ENCODE results near the gene EHD4.

The EHD4 gene

DNA sequence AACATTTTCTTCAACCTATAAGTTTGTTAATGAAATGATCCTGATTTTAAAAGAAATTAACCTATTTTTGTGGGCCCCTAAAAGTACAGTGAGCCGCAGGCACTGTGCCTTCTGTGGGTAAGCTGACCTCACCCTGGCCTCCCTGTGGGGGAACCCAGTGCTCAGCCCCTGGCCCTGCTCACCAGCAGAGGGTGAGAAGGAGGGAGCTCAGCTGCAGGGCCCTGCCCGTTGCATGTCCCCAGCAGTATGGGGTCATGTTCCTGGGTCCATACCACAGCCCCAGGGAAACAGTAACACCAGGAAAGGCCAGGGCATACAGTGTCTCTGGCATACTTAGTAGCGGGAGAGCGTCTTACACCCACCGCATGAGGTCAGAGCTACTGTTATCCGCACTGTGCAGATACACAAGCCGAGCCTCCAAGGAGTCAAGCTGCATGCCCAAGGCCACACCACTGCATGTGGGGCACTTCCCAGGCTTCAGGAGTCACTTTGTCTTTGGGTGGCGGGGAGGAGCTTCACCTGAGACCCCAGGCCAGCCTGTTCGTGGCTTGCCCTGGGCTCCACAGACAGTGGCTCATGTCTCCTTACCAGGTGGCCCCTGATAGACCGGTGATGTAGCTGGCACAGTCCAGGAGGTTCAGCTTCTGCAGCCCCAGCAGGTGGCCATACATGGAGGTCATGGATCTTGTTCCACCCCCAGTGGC is 22.6 kb upstream of the EHD4 start:
- no peak for DNase-seq

DNA sequence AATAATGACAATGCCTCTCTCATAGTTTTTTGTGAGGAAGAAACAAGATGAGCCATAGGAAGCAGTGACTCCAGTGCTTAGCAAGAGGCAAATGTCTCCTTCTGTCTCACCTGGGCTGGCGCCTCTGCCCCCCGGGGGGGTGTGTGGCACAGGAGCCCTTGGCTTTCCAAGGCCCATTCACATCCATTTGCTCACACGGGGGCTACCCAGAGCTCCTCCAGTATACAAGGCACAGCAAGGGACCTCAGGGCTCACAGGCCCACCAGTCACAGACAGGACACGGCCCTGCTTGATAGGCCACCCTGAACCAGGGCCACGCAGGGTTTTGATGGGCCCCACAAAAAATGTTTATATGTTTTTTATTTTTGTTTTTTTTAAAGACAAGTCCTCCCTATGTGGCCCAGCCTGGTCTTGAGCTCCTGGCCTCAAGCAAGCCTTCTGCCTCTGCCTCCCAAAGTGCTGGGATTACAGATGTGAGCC is 21.9 kb upstream of the EHD4 start:
- DNase-seq, result no peak

DNA sequence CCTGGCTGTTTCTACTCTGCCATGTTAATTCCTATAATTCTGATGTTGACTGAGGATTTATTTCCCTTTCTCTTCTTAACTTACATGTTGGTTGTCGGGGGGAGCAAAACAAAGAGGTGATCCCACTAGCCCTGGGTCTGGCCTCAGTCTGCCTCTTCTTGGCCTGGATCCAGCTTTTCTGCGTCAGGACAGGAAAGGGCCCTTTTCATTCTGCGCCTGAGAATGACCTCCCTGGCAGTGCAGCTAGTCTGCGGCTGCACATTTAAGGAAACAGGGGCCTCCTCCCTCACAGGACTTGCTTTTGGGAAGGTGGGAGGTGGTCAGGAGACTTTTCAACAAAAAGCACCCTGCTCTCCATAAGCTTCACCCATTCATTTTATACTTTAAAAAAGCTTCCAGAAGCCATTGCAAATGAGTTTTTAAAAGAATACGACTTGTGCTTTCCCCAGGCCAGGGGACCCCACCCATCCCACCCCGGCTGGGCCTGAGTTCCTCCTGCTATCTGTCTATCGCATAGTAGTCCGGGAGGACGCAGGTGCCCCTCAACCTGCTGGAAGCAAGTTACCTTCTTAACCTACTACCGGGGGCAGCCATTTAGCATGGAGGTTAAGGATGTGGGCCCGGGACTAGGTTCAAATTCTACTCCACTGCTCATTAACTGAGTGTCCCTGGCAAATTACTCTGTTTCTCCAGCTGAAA is 21.3 kb upstream of the EHD4 start:
- DNase-seq, result no peak

DNA sequence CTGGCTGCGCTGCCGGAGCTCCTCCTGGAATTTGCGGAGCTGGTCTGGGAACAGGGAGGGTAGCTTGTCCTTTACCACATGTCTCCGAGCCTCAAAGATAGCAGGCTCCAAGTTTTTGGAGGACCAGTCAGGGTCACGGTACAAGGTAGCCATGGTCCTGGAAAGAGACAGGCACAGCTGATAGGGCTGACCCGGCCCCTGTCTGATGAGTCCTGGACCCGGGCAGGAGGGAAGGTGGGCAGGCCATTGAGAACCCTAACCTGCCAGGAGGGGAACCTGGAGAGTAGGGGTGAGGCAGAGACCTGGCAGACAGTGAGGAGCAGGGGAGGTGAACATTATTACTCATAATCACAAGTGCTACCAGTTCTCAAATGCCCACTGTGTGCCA is 20.4 kb upstream of the EHD4 start:
- no peak for DNase-seq

DNA sequence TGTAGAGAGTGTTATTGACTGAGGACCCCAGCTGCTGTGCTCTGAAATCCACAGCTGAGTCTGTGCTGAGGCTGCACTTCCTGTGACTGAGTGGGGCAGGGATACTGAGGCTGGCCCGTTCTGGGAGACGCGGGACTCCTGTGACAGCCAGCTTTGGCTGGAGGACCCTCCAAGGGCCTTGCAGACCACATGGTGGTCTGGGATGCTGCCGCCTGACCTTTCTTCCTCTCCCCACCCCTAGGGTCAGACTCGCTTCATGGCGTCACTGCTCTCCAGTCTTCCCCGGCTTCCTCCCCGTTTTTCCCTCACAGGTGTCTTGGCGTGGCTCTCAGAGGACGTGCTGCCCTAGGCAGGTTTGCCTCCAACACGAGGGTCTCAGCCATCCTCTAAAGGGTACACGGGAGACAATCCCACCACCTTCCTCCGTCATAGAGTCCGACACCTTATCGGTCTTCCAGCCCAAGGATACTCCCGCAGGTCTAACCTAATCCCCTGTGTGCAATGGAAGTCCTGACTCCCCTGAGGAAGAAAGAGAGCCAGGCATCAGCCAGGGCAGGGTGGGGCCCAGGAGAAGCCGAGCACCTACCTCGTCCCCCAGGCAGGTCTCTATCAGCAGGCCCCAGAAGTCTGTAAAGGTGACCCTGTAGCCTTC is 19.9 kb upstream of the EHD4 start:
- no peak for DNase-seq

DNA sequence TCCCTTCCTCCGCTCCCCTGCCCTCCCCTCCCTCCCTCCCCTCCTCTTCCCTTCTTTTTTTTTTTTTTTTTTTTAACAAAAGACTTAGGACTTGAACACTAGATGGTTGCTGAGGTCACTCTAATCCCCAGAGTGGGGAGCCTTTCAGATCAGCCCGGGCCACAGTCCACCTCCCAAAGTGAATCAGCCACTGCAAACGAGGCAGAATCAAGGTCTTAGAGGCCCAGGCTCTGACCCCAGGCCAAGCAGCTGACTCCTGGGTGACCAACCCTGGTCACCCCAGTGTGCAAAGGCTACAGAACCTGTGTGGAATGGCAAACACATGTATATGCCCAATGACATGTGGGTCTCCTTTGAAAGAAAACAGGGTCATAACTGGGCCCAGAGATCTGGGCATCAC is 18.3 kb upstream of the EHD4 start:
- no peak for DNase-seq

DNA sequence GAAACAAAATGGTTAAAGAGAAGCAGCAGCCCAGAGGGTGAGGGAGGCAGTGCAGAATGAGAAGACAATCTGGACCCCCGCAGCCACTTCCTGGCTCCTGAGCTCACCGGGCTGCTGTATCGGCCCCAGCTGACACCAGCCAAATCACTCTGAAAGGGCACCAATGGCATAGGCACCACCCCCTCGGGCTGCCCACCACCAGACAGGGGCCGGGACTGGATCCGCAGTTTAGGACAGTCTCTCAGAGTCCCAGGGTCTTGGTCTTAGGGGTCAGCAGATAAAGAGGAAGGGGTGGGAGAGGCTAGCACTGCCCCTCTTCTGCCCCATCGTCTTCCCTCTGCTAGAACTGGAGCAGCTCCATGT is 17.9 kb upstream of the EHD4 start:
- no peak for DNase-seq

DNA sequence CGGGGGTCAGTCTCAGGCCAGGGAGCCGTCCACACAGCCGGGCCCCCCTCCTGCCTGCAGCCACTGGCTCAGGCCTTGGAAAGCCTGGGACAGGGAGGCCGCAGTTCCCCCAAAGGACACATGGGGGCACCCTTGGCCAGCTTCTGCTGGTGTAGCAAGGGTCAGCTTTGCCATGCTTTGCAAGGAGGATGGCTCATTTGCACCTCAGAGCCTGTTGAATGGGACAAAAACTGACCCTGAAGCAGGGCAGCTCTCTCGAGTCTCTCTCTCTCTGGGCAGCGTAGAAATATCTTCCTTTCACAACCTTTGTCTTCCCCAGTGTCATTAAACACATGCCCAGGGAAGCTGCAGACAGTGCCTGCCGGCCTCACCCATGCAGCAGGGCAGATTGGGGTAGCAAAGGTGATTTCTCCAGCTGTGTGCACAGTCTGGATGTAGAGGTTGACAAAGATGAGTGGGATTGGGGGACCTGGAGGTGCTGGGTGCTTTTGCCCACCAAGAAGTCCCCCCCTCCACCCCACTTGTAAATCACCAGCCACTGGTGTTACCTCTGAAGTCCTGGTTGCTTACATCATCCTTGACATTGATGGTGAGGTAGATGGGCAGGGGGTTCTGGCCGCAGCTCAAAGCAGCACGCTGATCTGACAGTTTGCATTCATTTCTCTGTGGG is 17.4 kb upstream of the EHD4 start:
- DNase-seq, result peak; percentile 88

DNA sequence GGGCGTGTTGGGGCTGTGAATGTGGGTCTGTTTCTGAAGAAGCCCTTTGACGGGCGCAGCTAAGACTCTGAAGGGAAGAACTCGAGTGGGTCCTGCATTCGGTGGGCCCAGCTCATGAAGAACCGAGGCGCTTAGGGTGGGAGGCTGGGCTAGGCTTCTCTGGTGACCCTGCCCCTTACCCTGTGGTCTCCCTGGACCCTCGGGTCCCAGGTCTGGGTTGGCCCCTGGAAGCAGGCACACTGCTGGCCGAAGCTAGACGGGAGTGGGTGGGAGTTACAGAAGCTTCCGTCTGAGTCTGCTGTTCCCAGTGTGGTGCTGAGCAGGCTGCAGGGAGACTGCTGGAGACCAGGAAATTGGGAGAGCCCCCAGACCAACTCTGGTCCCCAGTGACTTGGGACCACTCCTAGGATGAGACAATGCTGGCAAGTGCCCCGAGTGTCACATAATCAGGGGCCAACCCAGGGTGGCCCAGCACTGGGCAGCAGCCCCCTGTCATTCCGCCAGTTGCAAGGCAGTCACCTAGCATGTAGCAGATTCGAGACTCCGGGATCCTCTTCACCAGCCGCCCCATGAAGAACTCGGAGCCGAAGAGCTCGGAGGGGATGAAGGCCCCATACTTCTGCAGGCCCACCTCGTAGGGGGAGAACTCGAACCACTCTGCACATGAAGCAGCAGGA is 16.7 kb upstream of the EHD4 start:
- DNase-seq, result no peak

DNA sequence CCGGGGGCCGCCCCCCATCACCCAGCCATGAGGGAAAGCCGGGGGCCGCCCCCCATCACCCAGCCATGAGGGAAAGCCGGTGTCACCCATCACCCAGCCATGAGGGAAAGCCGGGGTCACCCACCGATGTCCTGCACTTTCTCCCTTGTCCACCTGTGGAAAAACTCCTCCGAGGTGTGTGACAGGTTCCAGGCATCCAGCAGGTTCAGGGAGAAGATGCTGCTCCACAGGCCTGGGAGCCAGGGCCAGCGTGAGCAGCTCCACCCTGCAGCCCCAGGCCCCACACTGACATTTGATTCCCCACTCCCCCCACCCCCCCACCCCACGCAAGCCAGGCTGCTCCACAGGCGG is 15.5 kb upstream of the EHD4 start:
- DNase-seq, result no peak

DNA sequence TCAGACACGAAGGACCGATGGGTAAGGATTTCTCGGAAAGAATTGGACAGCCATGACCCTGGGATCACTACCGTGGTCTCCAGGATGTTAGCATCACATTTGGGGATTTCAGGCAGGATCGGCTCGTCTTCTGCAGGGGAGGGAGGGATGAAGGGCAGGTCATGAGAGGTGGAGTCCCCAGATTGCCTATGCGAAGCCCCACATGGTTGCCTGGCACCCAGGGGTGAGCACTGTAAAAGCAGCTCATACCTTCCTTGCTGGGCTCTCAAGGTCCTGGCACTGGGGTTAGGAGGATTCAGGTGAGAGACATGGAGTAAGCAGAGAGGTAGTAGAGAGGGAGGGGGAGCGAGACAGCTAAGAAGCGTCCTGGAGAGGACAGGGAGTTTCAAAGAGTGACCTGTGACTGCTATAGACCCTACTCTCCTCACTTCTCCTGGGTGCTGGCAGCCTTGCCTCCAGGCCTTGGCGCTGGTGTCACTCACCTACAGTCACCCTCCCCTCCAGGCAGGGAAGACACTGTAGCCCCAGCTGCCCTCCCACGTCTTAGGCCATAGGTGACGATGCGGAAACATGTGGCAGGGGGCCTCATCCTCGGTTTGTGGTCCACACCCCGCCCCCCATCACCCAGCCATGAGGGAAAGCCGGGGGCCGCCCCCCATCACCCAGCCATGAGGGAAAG is 15.0 kb upstream of the EHD4 start:
- no peak for DNase-seq

DNA sequence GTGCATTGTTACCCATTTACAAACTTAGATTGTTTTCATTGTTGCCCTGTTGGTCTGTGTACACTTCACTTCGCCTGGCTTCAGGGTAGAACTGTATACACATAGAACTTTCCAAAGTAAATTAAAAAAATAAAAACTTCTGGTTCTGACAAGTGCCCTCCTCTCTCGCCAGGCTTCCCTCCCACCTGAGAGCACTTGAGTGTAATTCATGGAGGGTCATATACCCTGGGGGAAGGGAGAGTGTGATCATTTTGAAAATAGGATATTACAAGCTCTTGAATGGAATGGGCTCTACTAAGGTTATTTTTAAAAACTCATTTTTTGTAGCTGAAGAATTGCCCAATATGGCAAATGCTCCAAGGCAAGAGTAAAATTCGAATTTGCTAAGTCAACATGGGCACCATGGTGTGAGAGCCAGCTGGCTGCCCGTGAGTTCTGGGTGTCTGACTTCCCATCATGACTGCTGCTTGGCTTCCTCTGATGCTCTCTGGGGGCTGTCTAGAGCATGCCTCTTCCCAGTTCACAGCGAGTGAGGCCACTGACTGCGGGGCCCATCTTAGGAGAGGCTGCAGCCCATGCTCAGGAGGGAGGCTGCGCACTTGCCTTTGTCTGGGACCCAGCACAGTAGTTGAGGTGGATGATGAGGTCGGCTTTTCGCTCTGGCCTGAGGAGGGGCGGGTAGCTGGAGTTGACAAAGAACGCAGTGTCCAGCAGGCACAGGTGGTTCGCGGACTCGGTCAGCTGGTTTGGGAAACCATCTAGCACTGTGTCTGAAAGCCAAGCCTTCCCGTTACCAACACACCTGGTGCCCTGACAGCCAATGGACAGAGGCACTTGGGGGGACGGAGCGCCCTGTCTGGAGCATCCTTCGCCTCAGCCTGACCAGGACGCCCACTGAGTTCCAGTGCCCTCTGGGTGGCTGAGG is 13.1 kb upstream of the EHD4 start:
- no peak for DNase-seq

DNA sequence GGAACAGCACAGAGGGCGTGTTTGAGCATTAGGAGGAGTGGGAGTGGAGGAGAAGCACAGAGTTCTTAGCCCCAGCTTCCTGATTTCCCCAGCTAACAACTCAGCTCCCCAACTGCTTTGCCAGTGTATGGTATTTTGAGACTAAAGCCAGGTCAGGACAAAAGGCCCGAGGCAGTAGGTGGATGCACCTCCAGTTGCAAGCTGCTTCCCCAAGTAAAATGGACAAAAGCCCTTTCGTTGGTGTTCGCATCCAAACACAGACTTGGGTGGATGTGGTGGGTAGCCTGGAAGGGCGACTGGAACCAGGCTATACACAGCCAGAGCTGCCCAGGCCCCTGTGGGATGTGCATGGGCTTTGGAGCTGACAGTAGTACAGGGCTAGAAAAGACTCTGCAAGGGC is 12.3 kb upstream of the EHD4 start:
- DNase-seq, result no peak

DNA sequence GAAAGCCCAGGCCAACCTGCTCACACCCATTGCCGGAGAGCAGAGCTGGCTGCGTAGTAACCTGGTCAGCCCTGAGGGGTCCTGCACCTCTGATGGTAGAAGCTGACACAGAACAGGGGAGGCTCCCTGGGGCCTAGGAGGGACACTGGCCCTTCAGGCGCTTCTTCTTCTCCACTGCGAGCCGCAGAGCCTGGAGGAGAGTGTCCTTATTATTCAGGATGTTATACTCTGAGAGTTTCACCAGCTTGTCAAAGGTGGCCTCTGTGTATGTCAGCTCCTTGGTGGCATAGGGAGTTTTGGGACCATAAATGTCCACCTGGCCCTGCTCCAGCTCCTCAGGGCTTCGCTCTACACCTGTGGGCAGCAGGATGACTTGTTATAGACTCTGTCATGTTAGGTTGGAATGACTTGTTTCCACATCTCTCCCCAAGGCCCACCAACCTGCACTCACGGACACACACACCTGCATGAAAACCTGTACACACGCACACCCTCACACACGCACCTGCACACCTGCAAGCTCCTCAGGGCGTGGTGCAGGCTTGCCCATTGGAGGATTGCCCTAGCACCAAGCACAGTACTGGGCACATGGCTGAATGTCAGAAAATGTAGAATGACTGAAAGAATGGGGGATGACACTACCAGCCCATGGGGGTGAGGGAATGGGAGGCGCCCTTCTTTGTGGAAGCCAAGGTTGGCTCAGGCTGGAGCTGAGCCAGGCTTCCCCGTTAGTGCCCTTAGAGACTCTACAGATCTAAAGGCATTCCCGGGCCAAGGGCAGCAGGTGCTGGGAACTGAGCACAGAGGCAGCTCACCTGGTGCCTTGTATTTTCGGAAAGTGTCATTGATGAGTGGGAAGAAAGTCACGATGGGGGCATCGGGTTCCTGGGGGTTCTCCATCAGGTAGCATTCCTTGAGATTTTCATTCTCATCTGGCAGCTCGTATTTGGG is 11.5 kb upstream of the EHD4 start:
- DNase-seq, result no peak

DNA sequence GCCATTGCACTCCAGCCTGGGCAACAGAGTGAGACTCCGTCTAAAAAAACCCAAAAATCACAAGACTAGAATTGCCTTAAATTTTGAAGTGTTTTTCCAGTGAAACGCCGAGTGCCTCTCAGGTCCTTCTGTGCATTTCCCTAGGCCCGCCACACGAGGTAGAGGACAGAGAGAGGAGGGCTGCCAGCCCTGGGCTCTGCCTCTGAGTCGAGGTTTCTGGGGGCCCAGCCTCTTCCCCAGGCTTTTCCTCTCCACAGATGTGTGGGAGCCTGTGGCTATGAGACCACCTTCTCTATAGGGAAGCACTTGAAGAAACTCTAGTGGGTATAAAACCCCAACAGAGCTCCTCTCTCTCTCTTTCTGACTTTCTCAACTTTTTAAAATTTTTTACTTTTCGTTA is 10.9 kb upstream of the EHD4 start:
- DNase-seq, result no peak

DNA sequence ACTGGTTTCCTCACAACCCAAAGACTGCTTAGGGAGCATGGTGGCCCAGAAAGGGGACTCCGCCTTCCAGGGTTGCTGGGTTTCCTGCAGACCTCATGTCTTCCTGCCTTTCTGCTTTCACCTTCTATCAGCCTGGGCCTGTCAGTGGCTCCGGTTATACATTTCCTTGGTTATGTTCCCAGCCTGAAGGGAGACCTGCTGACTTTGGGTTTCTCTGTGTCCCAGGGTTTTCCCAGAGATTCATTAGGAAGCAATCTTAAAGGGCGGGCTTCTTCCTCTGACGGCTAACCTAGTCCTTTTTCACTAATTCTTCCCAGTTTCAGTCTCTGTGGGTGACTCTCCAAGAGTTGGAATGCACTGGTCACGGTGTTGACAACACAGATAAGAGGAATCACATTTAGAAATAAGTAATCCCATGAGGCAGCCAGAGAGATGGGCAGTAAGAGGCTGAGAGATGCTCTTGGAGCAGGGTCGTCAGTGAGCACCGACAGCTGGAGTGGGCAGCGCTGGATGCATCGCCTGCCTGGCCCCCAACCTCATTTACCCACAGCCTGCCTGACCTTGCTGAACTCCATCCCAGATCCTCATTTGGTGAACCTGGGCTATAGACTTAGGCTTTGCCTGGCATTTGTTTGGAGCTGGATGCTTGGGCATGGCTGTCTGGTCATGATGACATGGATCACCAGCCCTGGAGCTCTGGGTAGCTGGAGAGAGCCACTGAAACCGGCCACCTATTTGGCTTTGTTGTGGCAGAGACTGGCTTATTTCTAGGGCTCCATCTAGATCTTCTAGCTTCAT is 10.0 kb upstream of the EHD4 start:
- no peak for DNase-seq

DNA sequence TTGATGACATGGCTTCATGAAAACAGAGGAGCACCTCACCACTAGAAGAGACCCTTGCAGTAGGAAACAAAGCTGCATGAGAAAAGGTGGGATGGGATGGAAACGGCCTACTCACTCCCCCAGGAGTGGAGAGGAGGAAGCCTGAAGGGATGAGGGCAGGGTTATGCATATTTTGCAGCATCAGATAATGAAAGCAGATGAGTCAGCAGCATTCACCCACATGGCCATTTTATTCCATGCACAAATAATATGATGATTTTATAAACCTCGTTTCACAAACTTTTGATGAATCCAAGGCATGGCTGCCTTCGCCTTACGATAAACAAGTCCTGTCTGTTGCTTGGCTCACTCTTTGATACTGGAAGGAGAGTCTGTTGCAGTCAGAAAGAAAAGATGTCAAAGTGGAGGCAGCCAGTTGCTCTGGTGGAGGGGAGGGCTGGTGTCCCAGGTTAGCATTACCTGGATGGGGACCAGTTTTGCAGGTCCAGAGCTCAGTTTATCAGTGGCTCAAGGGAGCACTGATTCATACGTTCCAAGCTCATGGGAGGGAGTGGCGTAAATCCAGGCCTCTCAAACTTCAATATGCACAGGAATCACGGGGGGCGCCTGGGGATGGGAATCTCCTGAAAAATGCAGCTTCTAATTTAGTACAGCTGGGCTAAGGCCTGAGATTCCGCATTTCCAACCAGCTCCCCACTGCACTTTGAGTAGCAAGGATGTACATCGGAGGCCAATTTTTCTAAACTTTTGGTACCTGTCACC is 9.2 kb upstream of the EHD4 start:
- DNase-seq, result no peak

DNA sequence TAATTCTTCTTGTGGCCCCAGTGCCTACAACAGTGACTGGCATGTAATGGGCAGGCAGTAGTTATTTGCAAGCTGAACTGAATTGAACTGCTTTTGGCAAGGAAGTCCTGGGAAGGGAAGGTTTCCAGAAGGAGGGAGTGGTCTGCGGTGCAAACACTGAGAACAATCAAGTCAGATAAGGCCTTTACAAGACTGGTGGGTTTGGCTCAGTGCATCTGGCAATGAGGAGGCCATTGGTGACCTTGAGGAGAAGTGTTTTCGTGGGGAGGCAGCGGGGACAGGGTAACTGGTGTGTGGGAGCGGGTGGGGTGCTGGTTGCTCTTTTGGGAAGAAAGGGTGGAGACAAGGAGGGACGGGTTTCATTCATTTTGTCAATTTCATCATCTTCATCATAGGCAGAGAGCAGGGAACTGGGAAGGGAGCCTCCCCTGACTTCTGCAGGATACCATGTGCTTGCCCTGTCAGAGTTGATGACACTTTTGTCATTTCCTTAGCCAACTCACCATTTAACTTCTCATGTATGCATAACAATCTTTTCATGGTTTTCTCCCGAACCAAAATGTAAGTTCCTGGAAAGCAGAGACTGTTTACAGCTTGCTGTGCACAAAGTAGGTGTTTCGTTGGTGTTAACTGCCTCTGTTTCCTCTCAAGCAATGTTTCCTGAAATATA is 8.4 kb upstream of the EHD4 start:
- DNase-seq, result no peak

All from activated T-cell treated with anti-CD3 and anti-CD28 coated beads, Interleukin-2, amount 50 U/mL, for 1 hour (primary cell).